Fibroblast of mammary gland (primary cell): ENCODE data around the gene PPDPF.

Experiments
- DNase-seq: peaks from one replicate; pipeline ENCODE4 v3.0.0-alpha.2; 2010; ENCODE audit warnings: low read depth
- H3K4me3 ChIP-seq: 2 replicates; pipeline ENCODE4 v1.5.1; 2011; ENCODE audit warnings: low read depth, mild to moderate bottlenecking, low read length, moderate library complexity; ENCODE audit not compliant: control insufficient read depth
- TF ChIP-seq, protein P1 (sequence below): conservative IDR thresholded peaks from 2 replicates; pipeline ENCODE4 v1.5.1; 2011; ENCODE audit warnings: low read depth, low read length, inconsistent platforms; ENCODE audit not compliant: control insufficient read depth, insufficient read depth

Gene PPDPF

DNA sequence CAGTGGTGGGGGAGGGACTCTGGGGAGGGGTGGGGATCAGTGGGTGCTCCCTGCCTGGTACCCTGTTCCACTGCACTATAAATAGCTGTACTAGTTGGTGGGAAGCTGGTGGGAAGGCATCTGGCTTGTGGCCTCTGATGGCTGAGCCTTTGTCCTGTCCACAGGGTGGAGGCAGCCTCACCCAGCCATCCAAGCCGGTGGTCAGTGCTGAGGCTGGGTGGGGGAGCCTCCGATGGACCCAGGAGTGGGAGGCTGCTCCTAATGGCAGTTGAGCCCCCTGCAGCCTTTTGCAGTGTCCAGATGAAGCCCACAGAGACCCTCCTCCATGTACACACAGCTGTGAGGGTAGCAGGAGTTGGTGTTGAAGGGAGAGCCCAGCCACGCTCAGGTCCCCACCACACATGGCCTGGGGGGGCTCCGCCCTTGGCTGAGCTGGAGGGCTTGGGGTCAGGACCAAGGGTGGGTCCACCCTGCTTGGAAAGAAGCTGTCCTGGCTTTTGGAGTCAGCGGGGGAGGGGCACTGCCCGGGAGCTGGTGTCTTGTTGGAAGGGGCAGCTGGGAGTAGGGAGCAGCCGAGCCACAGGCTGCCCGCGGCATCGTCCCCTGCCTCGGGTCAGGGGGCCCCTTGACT lies 2.5 kb downstream of the PPDPF start:
- TF ChIP-seq, protein P1, sequence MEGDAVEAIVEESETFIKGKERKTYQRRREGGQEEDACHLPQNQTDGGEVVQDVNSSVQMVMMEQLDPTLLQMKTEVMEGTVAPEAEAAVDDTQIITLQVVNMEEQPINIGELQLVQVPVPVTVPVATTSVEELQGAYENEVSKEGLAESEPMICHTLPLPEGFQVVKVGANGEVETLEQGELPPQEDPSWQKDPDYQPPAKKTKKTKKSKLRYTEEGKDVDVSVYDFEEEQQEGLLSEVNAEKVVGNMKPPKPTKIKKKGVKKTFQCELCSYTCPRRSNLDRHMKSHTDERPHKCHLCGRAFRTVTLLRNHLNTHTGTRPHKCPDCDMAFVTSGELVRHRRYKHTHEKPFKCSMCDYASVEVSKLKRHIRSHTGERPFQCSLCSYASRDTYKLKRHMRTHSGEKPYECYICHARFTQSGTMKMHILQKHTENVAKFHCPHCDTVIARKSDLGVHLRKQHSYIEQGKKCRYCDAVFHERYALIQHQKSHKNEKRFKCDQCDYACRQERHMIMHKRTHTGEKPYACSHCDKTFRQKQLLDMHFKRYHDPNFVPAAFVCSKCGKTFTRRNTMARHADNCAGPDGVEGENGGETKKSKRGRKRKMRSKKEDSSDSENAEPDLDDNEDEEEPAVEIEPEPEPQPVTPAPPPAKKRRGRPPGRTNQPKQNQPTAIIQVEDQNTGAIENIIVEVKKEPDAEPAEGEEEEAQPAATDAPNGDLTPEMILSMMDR = no peak
- DNase-seq = no peak
- H3K4me3 ChIP-seq = no peak overlapping the region

- TF ChIP-seq, protein P1 = no peak
- DNase-seq = no peak
- H3K4me3 ChIP-seq = no peak overlapping the region
Observed at GRCh38 chr20:63525185-63525584, 4.6 kb downstream of the PPDPF start.

GRCh38 chr20:63525971-63526370 lies 5.4 kb downstream of the PPDPF start:
- H3K4me3 ChIP-seq = no peak overlapping the region
- no peak for DNase-seq
- TF ChIP-seq, protein P1 = no peak

DNA sequence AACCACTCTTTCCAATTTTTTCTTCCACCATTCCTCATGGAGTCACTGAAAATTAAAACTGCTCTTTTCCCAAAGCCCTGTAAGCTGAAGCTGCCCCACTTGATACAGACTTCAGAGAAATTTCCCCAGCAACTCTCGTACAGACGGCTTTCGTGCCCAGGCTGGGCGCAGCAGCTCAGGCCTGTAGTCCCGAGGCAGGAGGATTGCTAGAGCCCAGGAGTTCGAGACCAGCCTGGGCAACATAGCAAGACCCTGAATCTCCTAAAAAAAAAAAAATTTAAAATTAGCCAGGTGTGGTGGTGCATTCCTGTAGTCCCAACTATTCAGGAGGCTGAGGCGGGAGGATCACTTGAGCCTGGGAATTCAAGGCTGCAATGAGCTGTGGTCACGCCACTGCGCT lies 6.6 kb downstream of the PPDPF start:
- TF ChIP-seq, protein P1 = no peak
- no peak overlapping the region for H3K4me3 ChIP-seq
- DNase-seq = no peak

GRCh38 chr20:63529180-63529860 lies 8.8 kb downstream of the PPDPF start:
- TF ChIP-seq, protein P1 = no peak
- H3K4me3 ChIP-seq = no peak overlapping the region
- DNase-seq = no peak

GRCh38 chr20:63529861-63530787 lies 9.6 kb downstream of the PPDPF start:
- TF ChIP-seq, protein P1 = no peak
- DNase-seq = no peak
- H3K4me3 ChIP-seq = no peak overlapping the region
